Measurements from ENCODE around the gene SIDT1. TPM values are rescaled to one million over a fixed set of nuclear protein-coding genes. Genes with fewer than 3 reads are reported as not detected.
A peak's percentile ranks its signal among the peaks of the same experiment; 100 is the strongest.

Gene SIDT1
- total RNA-seq, 1 donor from 2014 or later: under 0.01 TPM

GRCh38 chr3:113594066-113594465, 61.7 kb downstream of the SIDT1 start:
- no peak for DNase-seq (ENCODE audit: low read depth)

GRCh38 chr3:113597596-113598354, 65.4 kb downstream of the SIDT1 start:
- no peak for DNase-seq (ENCODE audit: low read depth)

- DNase-seq (ENCODE audit: low read depth): no peak
These were observed 68.2 kb downstream of the SIDT1 start for GRCh38 chr3:113600418-113601182.

GRCh38 chr3:113601240-113601639, 68.9 kb downstream of the SIDT1 start:
- no peak for DNase-seq (ENCODE audit: low read depth)

GRCh38 chr3:113602256-113602655, 69.9 kb downstream of the SIDT1 start:
- no peak for DNase-seq (ENCODE audit: low read depth)

- DNase-seq (ENCODE audit: low read depth): no peak
These were observed 70.5 kb downstream of the SIDT1 start for GRCh38 chr3:113602836-113603235.

- DNase-seq (ENCODE audit: low read depth): no peak
These were observed 74.3 kb downstream of the SIDT1 start for GRCh38 chr3:113606539-113607218.

GRCh38 chr3:113607219-113607596, 74.9 kb downstream of the SIDT1 start:
- DNase-seq (ENCODE audit: low read depth): no peak

GRCh38 chr3:113614402-113614801, 82.0 kb downstream of the SIDT1 start:
- DNase-seq (ENCODE audit: low read depth): peak; percentile 30

- DNase-seq (ENCODE audit: low read depth): no peak
These were observed 83.6 kb downstream of the SIDT1 start for GRCh38 chr3:113615976-113616375.

- no peak for DNase-seq (ENCODE audit: low read depth)
These were observed 85.4 kb downstream of the SIDT1 start for GRCh38 chr3:113617726-113618125.

- DNase-seq (ENCODE audit: low read depth): no peak
These were observed 87.7 kb downstream of the SIDT1 start for GRCh38 chr3:113620091-113620490.

- DNase-seq (ENCODE audit: low read depth): no peak
These were observed 91.0 kb downstream of the SIDT1 start for GRCh38 chr3:113623324-113623723.

- no peak for DNase-seq (ENCODE audit: low read depth)
These were observed 91.5 kb downstream of the SIDT1 start for GRCh38 chr3:113623811-113624210.

- DNase-seq (ENCODE audit: low read depth): no peak
These were observed 93.5 kb downstream of the SIDT1 start for GRCh38 chr3:113625834-113626233.

GRCh38 chr3:113626503-113627371, 94.4 kb downstream of the SIDT1 start:
- DNase-seq (ENCODE audit: low read depth): peak; percentile 57

- no peak for DNase-seq (ENCODE audit: low read depth)
These were observed 96.0 kb downstream of the SIDT1 start for GRCh38 chr3:113628316-113628715.

- DNase-seq (ENCODE audit: low read depth): no peak
These were observed 96.4 kb downstream of the SIDT1 start for GRCh38 chr3:113628788-113629187.

- peak; percentile 30 for DNase-seq (ENCODE audit: low read depth)
These were observed 97.4 kb downstream of the SIDT1 start for GRCh38 chr3:113629584-113630421.

- DNase-seq (ENCODE audit: low read depth): no peak
These were observed 98.7 kb downstream of the SIDT1 start for GRCh38 chr3:113630956-113631542.

Data from renal cortical epithelial cell (primary cell).